Mammary epithelial cell (primary cell): ENCODE measurements around the gene ARRDC3.

Source experiments
- EZH2 ChIP-seq: IDR thresholded peaks from 2 replicates; pipeline ENCODE4 v1.6.1; 2012; ENCODE audit warnings: low read length, inconsistent platforms, borderline replicate concordance
- TF ChIP-seq, protein P1 (sequence below), 2 donors: IDR thresholded peaks in 1 of 2; conservative IDR thresholded peaks in 1 of 2; 2 replicates each; pipeline ENCODE4 v1.5.1; 2011 to 2012; ENCODE audit warnings: inconsistent platforms in 2 of 2, low read length in 2 of 2, mild to moderate bottlenecking in 2 of 2, control low read depth in 1 of 2, low read depth in 1 of 2; ENCODE audit not compliant: insufficient read depth in 1 of 2; ENCODE audit errors: extremely low read depth in 1 of 2

DNA sequence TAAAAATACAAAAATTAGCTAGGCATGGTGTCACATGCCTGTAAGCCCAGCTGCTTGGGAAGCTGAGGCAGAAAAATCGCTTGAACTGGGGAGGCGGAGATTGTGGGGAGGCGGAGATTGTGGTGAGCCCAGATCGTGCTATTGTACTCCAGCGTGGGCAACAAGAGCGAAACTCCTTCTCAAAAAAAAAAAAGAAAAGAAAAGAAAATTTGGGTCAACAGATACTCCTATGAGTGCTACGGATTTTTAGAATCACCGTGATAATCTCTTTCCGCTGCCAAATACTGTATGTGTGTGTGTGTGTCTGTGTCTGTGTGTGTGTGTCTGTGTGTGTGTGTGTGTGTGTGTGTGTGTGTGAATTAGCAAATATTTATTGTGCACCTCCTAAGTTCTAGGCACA, 64.4 kb downstream of the ARRDC3 start:
- TF ChIP-seq, protein P1, sequence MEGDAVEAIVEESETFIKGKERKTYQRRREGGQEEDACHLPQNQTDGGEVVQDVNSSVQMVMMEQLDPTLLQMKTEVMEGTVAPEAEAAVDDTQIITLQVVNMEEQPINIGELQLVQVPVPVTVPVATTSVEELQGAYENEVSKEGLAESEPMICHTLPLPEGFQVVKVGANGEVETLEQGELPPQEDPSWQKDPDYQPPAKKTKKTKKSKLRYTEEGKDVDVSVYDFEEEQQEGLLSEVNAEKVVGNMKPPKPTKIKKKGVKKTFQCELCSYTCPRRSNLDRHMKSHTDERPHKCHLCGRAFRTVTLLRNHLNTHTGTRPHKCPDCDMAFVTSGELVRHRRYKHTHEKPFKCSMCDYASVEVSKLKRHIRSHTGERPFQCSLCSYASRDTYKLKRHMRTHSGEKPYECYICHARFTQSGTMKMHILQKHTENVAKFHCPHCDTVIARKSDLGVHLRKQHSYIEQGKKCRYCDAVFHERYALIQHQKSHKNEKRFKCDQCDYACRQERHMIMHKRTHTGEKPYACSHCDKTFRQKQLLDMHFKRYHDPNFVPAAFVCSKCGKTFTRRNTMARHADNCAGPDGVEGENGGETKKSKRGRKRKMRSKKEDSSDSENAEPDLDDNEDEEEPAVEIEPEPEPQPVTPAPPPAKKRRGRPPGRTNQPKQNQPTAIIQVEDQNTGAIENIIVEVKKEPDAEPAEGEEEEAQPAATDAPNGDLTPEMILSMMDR (conservative IDR thresholded peaks at IDR 0.05 in 1 of 2, IDR thresholded peaks at IDR 0.05 in 1 of 2; ENCODE audit: extremely low read depth in 1 of 2, insufficient read depth in 1 of 2, low read depth in 1 of 2, low read length in 2 of 2) = no peak
- TF ChIP-seq EZH2 = no peak
